K562 (cell line): ENCODE data around the gene AAGAB.

Experiments used
- CBX8 ChIP-seq: fragments of 200-600 bp; sonication (generic); IDR thresholded peaks from 2 replicates; pipeline ENCODE4 v1.6.1; 2012; ENCODE audit warnings: borderline replicate concordance, mixed run types, low read depth, mild to moderate bottlenecking, moderate library complexity, mixed read lengths, low read length, control low read depth, inconsistent platforms; ENCODE audit not compliant: poor library complexity, severe bottlenecking; ENCODE audit errors: extremely low read depth
- FOXP4 ChIP-seq: sonication (generic); formaldehyde crosslinking; IDR thresholded peaks from 2 replicates; pipeline ENCODE4 v1.8.0; 2022; ENCODE audit warnings: mild to moderate bottlenecking, missing genetic modification reagents, borderline replicate concordance
- RFX5 ChIP-seq: IDR thresholded peaks from 2 replicates; pipeline ENCODE4 v1.6.1; 2011; ENCODE audit warnings: low read depth, mild to moderate bottlenecking, improper control_type of control experiment, low read length
- SIN3B ChIP-seq: fragments of 450-650 bp; IDR thresholded peaks from 2 replicates; pipeline ENCODE4 v1.6.1; 2017; ENCODE audit warnings: low read depth, mild to moderate bottlenecking, moderate library complexity
- SRSF1 ChIP-seq: fragments of 200-400 bp; formaldehyde crosslinking; IDR thresholded peaks from 2 replicates; pipeline ENCODE4 v1.6.1; 2017; ENCODE audit warnings: mild to moderate bottlenecking, low read depth, low read length, moderate library complexity
- ZNF282 ChIP-seq: sonication (generic); formaldehyde crosslinking; IDR thresholded peaks from 2 replicates; pipeline ENCODE4 v1.8.1; 2023; ENCODE audit warnings: missing genetic modification reagents

DNA sequence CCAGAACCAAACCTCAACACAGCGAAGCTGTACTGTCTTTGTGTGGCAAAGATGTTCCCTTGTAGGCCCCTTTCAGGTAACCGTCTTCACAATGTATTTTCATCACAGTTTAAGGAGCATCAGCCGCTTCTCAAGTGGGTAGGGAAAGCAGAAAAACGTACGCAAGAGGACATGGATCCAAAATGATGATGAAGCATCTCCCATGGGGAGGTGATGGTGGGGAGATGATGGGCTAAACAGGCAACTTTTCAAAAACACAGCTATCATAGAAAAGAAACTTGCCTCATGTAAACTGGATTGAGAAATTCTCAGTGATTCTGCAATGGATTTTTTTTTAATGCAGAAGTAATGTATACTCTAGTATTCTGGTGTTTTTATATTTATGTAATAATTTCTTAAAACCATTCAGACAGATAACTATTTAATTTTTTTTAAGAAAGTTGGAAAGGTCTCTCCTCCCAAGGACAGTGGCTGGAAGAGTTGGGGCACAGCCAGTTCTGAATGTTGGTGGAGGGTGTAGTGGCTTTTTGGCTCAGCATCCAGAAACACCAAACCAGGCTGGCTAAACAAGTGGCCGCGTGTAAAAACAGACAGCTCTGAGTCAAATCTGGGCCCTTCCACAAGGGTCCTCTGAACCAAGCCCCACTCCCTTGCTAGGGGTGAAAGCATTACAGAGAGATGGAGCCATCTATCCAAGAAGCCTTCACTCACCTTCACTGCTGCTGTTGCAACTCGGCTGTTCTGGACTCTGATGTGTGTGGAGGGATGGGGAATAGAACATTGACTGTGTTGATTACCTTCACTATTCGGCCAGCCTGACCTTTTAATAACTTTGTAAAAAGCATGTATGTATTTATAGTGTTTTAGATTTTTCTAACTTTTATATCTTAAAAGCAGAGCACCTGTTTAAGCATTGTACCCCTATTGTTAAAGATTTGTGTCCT lies 60.0 kb downstream of the AAGAB start:
- TF ChIP-seq SRSF1 (no peak), CBX8 (no peak), FOXP4 (CRISPR knock-in tag) (no peak), ZNF282 (CRISPR knock-in tag) (no peak), RFX5 (no peak), SIN3B (no peak)
